MM.1S (cell line): ENCODE data around the gene CDK5RAP2.
"Not testable (repeated sequence)": the region's sequence is repeated elsewhere in the genome, so short reads cannot be mapped to it uniquely, and the experiment has no call there.

ENCODE experiments used
- DNase-seq: peaks from one replicate; pipeline ENCODE4 v3.0.0-alpha.2; 2015
- H2AFZ ChIP-seq: fragments of 300-600 bp; sonication (generic); 2 replicates; pipeline ENCODE4 v1.6.0; 2016; ENCODE audit warnings: antibody characterized with exemption, low read length
- H3F3A ChIP-seq: fragments of 300-600 bp; sonication (generic); 2 replicates; pipeline ENCODE4 v1.6.1; 2016; ENCODE audit warnings: mild to moderate bottlenecking, antibody characterized with exemption, low read length, moderate library complexity, mixed read lengths; ENCODE audit not compliant: insufficient read depth
- H3K27ac ChIP-seq: fragments of 300-600 bp; sonication (generic); 2 replicates; pipeline ENCODE4 v1.5.1; 2016; ENCODE audit warnings: mild to moderate bottlenecking, low read length
- H3K27me3 ChIP-seq: fragments of 300-600 bp; sonication (generic); replicated peaks from 2 replicates; pipeline ENCODE4 v1.6.0; 2016; ENCODE audit warnings: low read length; ENCODE audit not compliant: insufficient read depth
- H3K36me3 ChIP-seq: fragments of 300-600 bp; sonication (generic); replicated peaks from 2 replicates; pipeline ENCODE4 v1.6.1; 2016; ENCODE audit warnings: mild to moderate bottlenecking, low read length, mixed read lengths; ENCODE audit not compliant: insufficient read depth
- H3K4me1 ChIP-seq: fragments of 300-600 bp; sonication (generic); 2 replicates; pipeline ENCODE4 v1.6.1; 2016; ENCODE audit warnings: low read length, mixed read lengths
- H3K4me2 ChIP-seq: fragments of 300-600 bp; sonication (generic); 2 replicates; pipeline ENCODE4 v1.6.0; 2016; ENCODE audit warnings: low read depth, low read length
- H3K4me3 ChIP-seq: fragments of 300-600 bp; sonication (generic); 2 replicates; pipeline ENCODE4 v1.5.1; 2016; ENCODE audit warnings: low read length, mixed read lengths
- H3K79me2 ChIP-seq: fragments of 300-600 bp; sonication (generic); 2 replicates; pipeline ENCODE4 v1.6.1; 2016; ENCODE audit warnings: mixed run types, low read length, mixed read lengths
- H3K9ac ChIP-seq: fragments of 300-600 bp; sonication (generic); 2 replicates; pipeline ENCODE4 v1.6.1; 2016; ENCODE audit warnings: low read length, mixed read lengths
- H3K9me2 ChIP-seq: fragments of 300-600 bp; sonication (generic); replicated peaks from 2 replicates; pipeline ENCODE4 v1.6.1; 2016; ENCODE audit warnings: mild to moderate bottlenecking, low read length, mixed read lengths; ENCODE audit not compliant: insufficient read depth
- H3K9me3 ChIP-seq: fragments of 300-600 bp; sonication (generic); replicated peaks from 2 replicates; pipeline ENCODE4 v1.6.1; 2016; ENCODE audit warnings: mild to moderate bottlenecking, low read length, mixed read lengths; ENCODE audit not compliant: insufficient read depth
- H4K20me1 ChIP-seq: fragments of 300-600 bp; sonication (generic); 2 replicates; pipeline ENCODE4 v1.6.1; 2016; ENCODE audit warnings: mild to moderate bottlenecking, low read length, moderate library complexity, mixed read lengths; ENCODE audit not compliant: insufficient read depth
- EZH2 ChIP-seq: fragments of 300-600 bp; sonication (generic); optimal IDR thresholded peaks from 2 replicates; pipeline ENCODE3; 2017; ENCODE audit warnings: low read depth, mild to moderate bottlenecking, antibody characterized with exemption, low read length, mixed read lengths
- EZH2phosphoT487 ChIP-seq: fragments of 300-600 bp; sonication (generic); IDR thresholded peaks from 2 replicates; pipeline ENCODE4 v1.6.1; 2018; ENCODE audit warnings: antibody characterized with exemption, low read length
- TF ChIP-seq, protein P1 (sequence below): fragments of 300-600 bp; sonication (generic); IDR thresholded peaks from 2 replicates; pipeline ENCODE4 v1.5.1; 2016; ENCODE audit warnings: antibody characterized with exemption, low read length, mixed read lengths

The CDK5RAP2 gene

GRCh38 chr9:120580051-120580896, at the start of gene CDK5RAP2:
CDK5RAP2 (minus strand) TSS chr9:120580167; CDS start chr9:120579978, 189 bp downstream.
- Histone ChIP-seq H3F3A (peaks cover 20% of the 10 kb centered on the region), H3K4me3 (peak within 1 kb of the TSS; percentile 92), H3K4me2 (peak within 1 kb of the TSS; percentile 89), H3K9ac (peak within 1 kb of the TSS; percentile 96), H3K9me3 (no peaks in the 10 kb centered on the region), H3K27ac (peak within 1 kb of the TSS; percentile 58; the same call in 1 of the 2 replicates), H4K20me1 (no peaks in the 10 kb centered on the region), H3K36me3 (no peaks in the 10 kb centered on the region; the same call in 1 of the 2 replicates), H3K4me1 (peaks cover 44% of the 10 kb centered on the region), H3K79me2 (peaks cover 61% of the 10 kb centered on the region), H3K9me2 (no peaks in the 10 kb centered on the region), H2AFZ (peak within 1 kb of the TSS; percentile 86), H3K27me3 (no peaks in the 10 kb centered on the region)
- TF ChIP-seq EZH2phosphoT487 = no peak
- TF ChIP-seq, protein P1, sequence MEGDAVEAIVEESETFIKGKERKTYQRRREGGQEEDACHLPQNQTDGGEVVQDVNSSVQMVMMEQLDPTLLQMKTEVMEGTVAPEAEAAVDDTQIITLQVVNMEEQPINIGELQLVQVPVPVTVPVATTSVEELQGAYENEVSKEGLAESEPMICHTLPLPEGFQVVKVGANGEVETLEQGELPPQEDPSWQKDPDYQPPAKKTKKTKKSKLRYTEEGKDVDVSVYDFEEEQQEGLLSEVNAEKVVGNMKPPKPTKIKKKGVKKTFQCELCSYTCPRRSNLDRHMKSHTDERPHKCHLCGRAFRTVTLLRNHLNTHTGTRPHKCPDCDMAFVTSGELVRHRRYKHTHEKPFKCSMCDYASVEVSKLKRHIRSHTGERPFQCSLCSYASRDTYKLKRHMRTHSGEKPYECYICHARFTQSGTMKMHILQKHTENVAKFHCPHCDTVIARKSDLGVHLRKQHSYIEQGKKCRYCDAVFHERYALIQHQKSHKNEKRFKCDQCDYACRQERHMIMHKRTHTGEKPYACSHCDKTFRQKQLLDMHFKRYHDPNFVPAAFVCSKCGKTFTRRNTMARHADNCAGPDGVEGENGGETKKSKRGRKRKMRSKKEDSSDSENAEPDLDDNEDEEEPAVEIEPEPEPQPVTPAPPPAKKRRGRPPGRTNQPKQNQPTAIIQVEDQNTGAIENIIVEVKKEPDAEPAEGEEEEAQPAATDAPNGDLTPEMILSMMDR = no peak
- TF ChIP-seq EZH2 = no peak
- DNase-seq = peak; percentile 97

GRCh38 chr9:120628925-120629497, 49.0 kb upstream of the CDK5RAP2 start:
- not testable (repeated sequence) for H3K9ac ChIP-seq, H3K4me2 ChIP-seq, DNase-seq, H3K27ac ChIP-seq, H4K20me1 ChIP-seq, H2AFZ ChIP-seq, H3K27me3 ChIP-seq, H3K4me3 ChIP-seq, H3K4me1 ChIP-seq, H3F3A ChIP-seq, H3K36me3 ChIP-seq, H3K79me2 ChIP-seq, H3K9me3 ChIP-seq, H3K9me2 ChIP-seq

DNA sequence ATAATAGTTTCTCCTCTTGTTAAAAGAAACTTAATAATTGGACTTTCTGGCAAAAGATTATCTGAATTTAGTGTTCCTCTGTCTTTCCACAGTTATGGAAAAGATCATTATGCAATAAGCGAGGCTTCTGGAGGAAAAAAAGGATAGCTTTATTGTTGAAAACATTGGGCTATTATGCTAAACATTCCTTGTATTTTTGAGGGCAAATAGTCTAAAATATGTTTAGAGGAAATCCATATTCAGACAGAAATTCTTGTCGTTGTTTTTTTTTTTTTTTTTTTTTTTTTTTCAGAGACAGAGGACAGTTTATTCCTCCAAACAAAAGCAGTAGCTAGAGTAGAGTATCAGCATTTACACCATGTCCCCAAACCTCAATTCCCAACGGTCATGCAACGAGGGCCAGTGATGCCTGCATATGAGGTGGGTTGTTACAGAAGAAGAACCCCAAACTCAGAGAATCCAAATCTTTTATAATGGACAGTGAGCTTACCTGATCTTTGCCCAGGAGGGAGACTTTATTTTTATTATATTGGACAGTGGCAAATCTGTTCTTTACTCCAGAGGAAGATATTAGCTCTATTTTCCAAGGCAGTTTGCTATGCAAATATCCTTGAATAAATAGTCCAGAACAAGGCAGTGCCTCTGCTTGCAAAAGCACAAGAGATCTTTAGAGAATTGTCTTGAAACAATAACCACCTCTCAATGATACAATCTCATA, 48.4 kb upstream of the CDK5RAP2 start:
- Histone ChIP-seq H3K4me1 (no peaks in the 10 kb centered on the region), H3K4me3 (no peak overlapping the region), H3K9me2 (no peaks in the 10 kb centered on the region), H4K20me1 (no peaks in the 10 kb centered on the region), H3K4me2 (no peak overlapping the region), H3K27ac (no peak overlapping the region), H3F3A (no peaks in the 10 kb centered on the region), H3K9ac (no peak overlapping the region), H3K27me3 (no peaks in the 10 kb centered on the region), H3K36me3 (no peaks in the 10 kb centered on the region), H3K9me3 (no peaks in the 10 kb centered on the region), H3K79me2 (no peaks in the 10 kb centered on the region), H2AFZ (no peak overlapping the region)
- TF ChIP-seq EZH2phosphoT487 (no peak), EZH2 (no peak)
- TF ChIP-seq, protein P1 = no peak
- no peak for DNase-seq
